ENCODE data around the gene WWC2.
"Not testable (repeated sequence)": the region's sequence is repeated elsewhere in the genome, so short reads cannot be mapped to it uniquely, and the experiment has no call there.

DNA sequence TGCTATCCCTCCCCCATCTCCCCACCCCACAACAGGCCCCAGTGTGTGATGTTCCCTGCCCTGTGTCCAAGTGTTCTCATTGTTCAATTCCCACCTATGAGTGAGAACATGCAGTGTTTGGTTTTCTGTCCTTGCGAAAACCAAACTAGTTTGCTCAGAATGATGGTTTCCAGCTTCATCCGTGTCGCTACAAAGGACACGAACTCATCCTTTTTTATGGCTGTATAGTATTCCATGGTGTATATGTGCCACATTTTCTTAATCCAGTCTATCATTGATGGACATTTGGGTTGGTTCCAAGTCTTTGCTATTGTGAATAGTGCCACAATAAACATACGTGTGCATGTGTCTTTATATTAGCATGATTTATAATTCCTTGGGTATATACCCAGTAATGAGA is 51.6 kb downstream of the WWC2 start:
- TF ChIP-seq, protein P1, sequence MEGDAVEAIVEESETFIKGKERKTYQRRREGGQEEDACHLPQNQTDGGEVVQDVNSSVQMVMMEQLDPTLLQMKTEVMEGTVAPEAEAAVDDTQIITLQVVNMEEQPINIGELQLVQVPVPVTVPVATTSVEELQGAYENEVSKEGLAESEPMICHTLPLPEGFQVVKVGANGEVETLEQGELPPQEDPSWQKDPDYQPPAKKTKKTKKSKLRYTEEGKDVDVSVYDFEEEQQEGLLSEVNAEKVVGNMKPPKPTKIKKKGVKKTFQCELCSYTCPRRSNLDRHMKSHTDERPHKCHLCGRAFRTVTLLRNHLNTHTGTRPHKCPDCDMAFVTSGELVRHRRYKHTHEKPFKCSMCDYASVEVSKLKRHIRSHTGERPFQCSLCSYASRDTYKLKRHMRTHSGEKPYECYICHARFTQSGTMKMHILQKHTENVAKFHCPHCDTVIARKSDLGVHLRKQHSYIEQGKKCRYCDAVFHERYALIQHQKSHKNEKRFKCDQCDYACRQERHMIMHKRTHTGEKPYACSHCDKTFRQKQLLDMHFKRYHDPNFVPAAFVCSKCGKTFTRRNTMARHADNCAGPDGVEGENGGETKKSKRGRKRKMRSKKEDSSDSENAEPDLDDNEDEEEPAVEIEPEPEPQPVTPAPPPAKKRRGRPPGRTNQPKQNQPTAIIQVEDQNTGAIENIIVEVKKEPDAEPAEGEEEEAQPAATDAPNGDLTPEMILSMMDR (IDR thresholded peaks at IDR 0.05), result not testable (repeated sequence)
- TF ChIP-seq POLR2A (IDR thresholded peaks at IDR 0.05), result not testable (repeated sequence)

All from uterus (tissue), 2 donors.